H1 (cell line): ENCODE data around the gene RIPK4. TPM values are rescaled to one million over a fixed set of nuclear protein-coding genes. Genes with fewer than 3 reads are reported as not detected.

Source experiments
- CTCF ChIA-PET: fragments of 300-600 bp; sonication (Branson Sonifier 250); formaldehyde crosslinking; loops from one replicate; lab custom pipeline; 2021; ENCODE audit not compliant: partially characterized antibody; lab: Charles Lee
- POLR2A ChIA-PET: fragments of 300-600 bp; sonication (Branson Sonifier 250); formaldehyde crosslinking; loops from one replicate; lab custom pipeline; 2021; ENCODE audit warnings: inconsistent platforms; ENCODE audit not compliant: partially characterized antibody; lab: Charles Lee
- DNase-seq, 2 experiments: peaks; one replicate each; pipeline versions ENCODE4 v3.0.0 to v3.0.0-alpha.2; 2010 to 2022; ENCODE audit warnings: low spot score in 2 of 2, low read depth in 1 of 2, mixed read lengths in 1 of 2
- FAIRE-seq: peaks from 2 replicates; lab custom pipeline; 2011; peaks lifted over from hg19 to GRCh38; lab: Jason Lieb, UNC
- H2AFZ ChIP-seq: 2 replicates; pipeline ENCODE4 v1.8.1; 2012; ENCODE audit warnings: low read length, inconsistent platforms
- H2AK5ac ChIP-seq: 2 replicates; pipeline ENCODE4 v1.6.1; 2013; ENCODE audit warnings: low read depth, low read length
- H2BK120ac ChIP-seq: replicated peaks from 2 replicates; pipeline ENCODE3; 2013; ENCODE audit warnings: low read depth, low read length, inconsistent platforms
- H2BK12ac ChIP-seq: 2 replicates; pipeline ENCODE4 v1.6.1; 2013; ENCODE audit warnings: low read depth, low read length
- H2BK15ac ChIP-seq: 2 replicates; pipeline ENCODE4 v1.6.1; 2013; ENCODE audit warnings: low read length
- H2BK20ac ChIP-seq: 2 replicates; pipeline ENCODE4 v1.6.1; 2013; ENCODE audit warnings: low read length
- H2BK5ac ChIP-seq: 2 replicates; pipeline ENCODE4 v1.6.1; 2013; ENCODE audit warnings: low read depth, low read length
- H3K14ac ChIP-seq: 2 replicates; pipeline ENCODE4 v1.6.1; 2013; ENCODE audit warnings: inconsistent platforms; ENCODE audit not compliant: insufficient read length
- H3K18ac ChIP-seq: 2 replicates; pipeline ENCODE4 v1.6.1; 2013; ENCODE audit warnings: low read length; ENCODE audit errors: extremely low read depth
- H3K23ac ChIP-seq: 2 replicates; pipeline ENCODE4 v1.6.1; 2013; ENCODE audit warnings: inconsistent platforms; ENCODE audit not compliant: insufficient read length
- H3K23me2 ChIP-seq: 2 replicates; pipeline ENCODE4 v1.6.1; 2013; ENCODE audit warnings: low read depth, low read length
- H3K27ac ChIP-seq: 2 replicates; pipeline ENCODE4 v1.6.1; 2011; ENCODE audit warnings: low read depth, low read length, inconsistent platforms
- H3K27me3 ChIP-seq, 4 experiments: replicated peaks in 1 of 4; 1 replicate in 1 of 4; 2 replicates in 3 of 4; pipeline versions ENCODE4 v1.6.1 to v1.8.1; 2011 to 2013; ENCODE audit warnings: low read length in 3 of 4, mild to moderate bottlenecking in 3 of 4, inconsistent platforms in 2 of 4, mixed read lengths in 2 of 4, moderate library complexity in 1 of 4; ENCODE audit not compliant: control insufficient read depth in 3 of 4, insufficient read depth in 3 of 4; ENCODE audit errors: extremely low read depth in 1 of 4
- H3K36me3 ChIP-seq, 4 experiments: 2 replicates each; pipeline versions ENCODE4 v1.6.1 to v1.8.1; 2011 to 2013; ENCODE audit warnings: mild to moderate bottlenecking in 4 of 4, low read length in 3 of 4, moderate library complexity in 2 of 4, control low read depth in 1 of 4, inconsistent platforms in 1 of 4; ENCODE audit not compliant: insufficient read depth in 4 of 4, control insufficient read depth in 2 of 4
- H3K4ac ChIP-seq: replicated peaks from 2 replicates; pipeline ENCODE3; 2013; ENCODE audit warnings: low read length, low read depth, mixed read lengths, inconsistent platforms; ENCODE audit not compliant: insufficient read length
- H3K4me1 ChIP-seq, 4 experiments: replicated peaks in 1 of 4; 1 replicate in 1 of 4; 2 replicates in 3 of 4; pipeline versions ENCODE4 v1.6.1 to v1.8.1; 2011 to 2013; ENCODE audit warnings: low read length in 3 of 4, inconsistent platforms in 2 of 4, mixed read lengths in 1 of 4; ENCODE audit not compliant: insufficient read depth in 4 of 4, control insufficient read depth in 3 of 4
- H3K4me2 ChIP-seq, 2 experiments: 2 replicates each; pipeline versions ENCODE4 v1.6.1 to v1.8.1; 2011 to 2013; ENCODE audit warnings: low read depth in 2 of 2, low read length in 2 of 2, control low read depth in 1 of 2, inconsistent platforms in 1 of 2, mild to moderate bottlenecking in 1 of 2; ENCODE audit not compliant: insufficient read depth in 1 of 2
- H3K4me3 ChIP-seq, 4 experiments: fragments of 200-600, 300-600 bp in 1 of 4; sonication (generic), shearing (Covaris generic), sonication (Bioruptor Twin) in 1 of 4; 2 replicates each; pipeline versions ENCODE4 v1.5.1 to v1.8.1; 2011 to 2016; ENCODE audit warnings: low read length in 4 of 4, low read depth in 3 of 4, control low read depth in 2 of 4, inconsistent platforms in 2 of 4, mild to moderate bottlenecking in 2 of 4, mixed read lengths in 1 of 4, moderate library complexity in 1 of 4; ENCODE audit not compliant: insufficient read depth in 2 of 4; ENCODE audit errors: extremely low read depth in 1 of 4
- H3K56ac ChIP-seq: replicated peaks from 2 replicates; pipeline ENCODE3; 2013; ENCODE audit warnings: low read depth, mild to moderate bottlenecking, mixed read lengths, low read length, inconsistent platforms; ENCODE audit not compliant: insufficient read length
- H3K79me1 ChIP-seq: 2 replicates; pipeline ENCODE4 v1.6.1; 2013; ENCODE audit warnings: low read depth, low read length, control low read depth
- H3K79me2 ChIP-seq, 2 experiments: 2 replicates each; pipeline versions ENCODE4 v1.6.1 to v1.8.1; 2012 to 2013; ENCODE audit warnings: low read length in 2 of 2, mild to moderate bottlenecking in 2 of 2, inconsistent platforms in 1 of 2; ENCODE audit not compliant: insufficient read depth in 2 of 2, control insufficient read depth in 1 of 2
- H3K9ac ChIP-seq, 4 experiments: replicated peaks in 1 of 4; 1 replicate in 1 of 4; 2 replicates in 3 of 4; pipeline versions ENCODE4 v1.6.1 to v1.8.1; 2011 to 2013; ENCODE audit warnings: low read depth in 3 of 4, low read length in 3 of 4, control low read depth in 2 of 4, mild to moderate bottlenecking in 2 of 4, moderate library complexity in 2 of 4, inconsistent platforms in 1 of 4; ENCODE audit errors: extremely low read depth in 1 of 4
- H3K9me3 ChIP-seq, 2 experiments: 2 replicates each; pipeline versions ENCODE4 v1.6.1 to v1.8.1; 2012 to 2013; ENCODE audit warnings: mild to moderate bottlenecking in 2 of 2, moderate library complexity in 2 of 2, control low read depth in 1 of 2, inconsistent platforms in 1 of 2, low read depth in 1 of 2, low read length in 1 of 2, mixed read lengths in 1 of 2; ENCODE audit not compliant: insufficient read depth in 2 of 2
- H4K20me1 ChIP-seq, 2 experiments: replicated peaks in 1 of 2; 2 replicates each; pipeline versions ENCODE3 to v1.8.1; 2011 to 2013; ENCODE audit warnings: inconsistent platforms in 2 of 2, low read length in 2 of 2, mild to moderate bottlenecking in 1 of 2; ENCODE audit not compliant: insufficient read depth in 2 of 2, control insufficient read depth in 1 of 2
- H4K5ac ChIP-seq: 2 replicates; pipeline ENCODE4 v1.6.1; 2013; ENCODE audit warnings: low read length, low read depth, mixed read lengths, inconsistent platforms; ENCODE audit not compliant: insufficient read length
- H4K8ac ChIP-seq: 2 replicates; pipeline ENCODE4 v1.8.0; 2013; ENCODE audit warnings: mild to moderate bottlenecking, moderate library complexity, low read length, inconsistent platforms; ENCODE audit not compliant: insufficient read depth; ENCODE audit errors: extremely low read depth
- H4K91ac ChIP-seq: replicated peaks from 2 replicates; pipeline ENCODE3; 2013; ENCODE audit warnings: low read length, mixed read lengths, inconsistent platforms; ENCODE audit not compliant: insufficient read length
- ATF3 ChIP-seq: IDR thresholded peaks from 2 replicates; pipeline ENCODE4 v1.6.1; 2011; ENCODE audit warnings: low read depth, mild to moderate bottlenecking, low read length; ENCODE audit not compliant: insufficient read depth
- EZH2 ChIP-seq: fragments of 200-600 bp; sonication (generic); IDR thresholded peaks from 2 replicates; pipeline ENCODE4 v1.7.1; 2012; ENCODE audit warnings: low read depth, mild to moderate bottlenecking, moderate library complexity, low read length, inconsistent platforms; ENCODE audit not compliant: severe bottlenecking
- TAF1 ChIP-seq: IDR thresholded peaks from 2 replicates; pipeline ENCODE4 v1.6.1; 2011; ENCODE audit warnings: mild to moderate bottlenecking, low read depth, low read length
- WGBS, 2 experiments: shearing (Covaris generic) in 1 of 2; methylation state at CpG; one replicate each; pipeline versions ENCODE4 v1.1.6 to v1.1.7; 2013 to 2015; ENCODE audit warnings: low lambda C conversion rate in 2 of 2, mixed read lengths in 2 of 2, inconsistent platforms in 1 of 2, low coverage in 1 of 2, missing lambda C conversion rate in 1 of 2; ENCODE audit not compliant: insufficient replicate concordance in 2 of 2, insufficient coverage in 1 of 2, insufficient read length in 1 of 2; ENCODE audit errors: extremely low coverage in 1 of 2, missing lambda C conversion rate in 1 of 2; 5-methylcytosine and 5-hydroxymethylcytosine counted together
- polyA plus RNA-seq, 7 experiments: library from polyadenylated mRNA; depleted of rRNA in 3 of 7; stranded (reverse) in 5 of 7; unstranded in 2 of 7; fragments of >200 nt in 5 of 7; fragments of 200-250 nt in 2 of 7; gene quantifications; 1 replicate in 5 of 7; 2 replicates in 1 of 7; 4 replicates in 1 of 7; pipeline versions ENCODE4 v1.2.1 to v1.2.3, GENCODE V29; 2011 to 2013; ENCODE audit warnings: missing spikeins in 2 of 7, mixed read lengths in 2 of 7
- total RNA-seq: library from RNA; stranded (reverse); fragmentation: NEBNext Ultra II Directional; extraction: Animal tissue kit (Norgen Biotek cat#: 25700); gene quantifications from 2 replicates; pipeline ENCODE4 v1.2.1, GENCODE V29; 2021

The RIPK4 gene
- total and polyA plus RNA-seq, 2 of the 8 experiments (the other 6 are each of a cell fraction or from before 2014, with no cell fraction given): 2.7 to 5.6 TPM

- Histone ChIP-seq H2BK15ac (no peak overlapping the region), H2BK20ac (no peak overlapping the region), H2BK120ac (no peak overlapping the region), H3K14ac (no peak overlapping the region), H3K36me3 (no peaks in the 10 kb centered on the region), H2BK12ac (no peak overlapping the region), H2AFZ (no peak overlapping the region), H3K18ac (no peak overlapping the region), H2BK5ac (no peak overlapping the region), H3K23me2 (peaks cover 8% of the 10 kb centered on the region; the same call in 1 of the 2 replicates), H4K20me1 (no peaks in the 10 kb centered on the region), H3K79me2 (no peaks in the 10 kb centered on the region), H3K9me3 (no peaks in the 10 kb centered on the region; a peak in 1 of 4 replicates), H3K23ac (no peak overlapping the region), H3K79me1 (no peaks in the 10 kb centered on the region), H3K27me3 (peaks cover 7 to 19% (median 17%) of the 10 kb centered on the region in 4 experiments), H3K27ac (no peak overlapping the region), H3K4me3 (no peak overlapping the region), H4K91ac (no peak overlapping the region), H4K5ac (no peak overlapping the region), H3K4me1 (peaks cover 0 to 17% (median 9%) of the 10 kb centered on the region in 4 experiments; a peak in 5 of 7 replicates), H3K56ac (no peak overlapping the region), H3K4ac (no peak overlapping the region), H2AK5ac (no peak overlapping the region), H3K9ac (no peak overlapping the region), H3K4me2 (no peak overlapping the region), H4K8ac (no peak overlapping the region)
- FAIRE-seq (no peak), DNase-seq (no peak)
- POLR2A ChIA-PET: no interaction called here
- 78% methylated on average over 6 of the region's 6 CpGs; no CpG with 5 or more reads in 1 of the 2 experiments for WGBS, 2 experiments
- CTCF ChIA-PET: no interaction called here
- TF ChIP-seq ATF3 (no peak), EZH2 (no peak), TAF1 (no peak)
Observed at GRCh38 chr21:41730367-41730765, 36.5 kb downstream of the RIPK4 start.
